NCI-H2107 treated with DMSO at 0.1 percent for 48 hours (cell line): ENCODE data around the gene PHIP.
"Not testable (repeated sequence)": the region's sequence is repeated elsewhere in the genome, so short reads cannot be mapped to it uniquely, and the experiment has no call there.

ENCODE experiments used
- DNase-seq: peaks from one replicate; lab custom pipeline; 2025; ENCODE audit not compliant: unreplicated experiment; lab: John Stamatoyannopoulos, UW

PHIP gene

DNA sequence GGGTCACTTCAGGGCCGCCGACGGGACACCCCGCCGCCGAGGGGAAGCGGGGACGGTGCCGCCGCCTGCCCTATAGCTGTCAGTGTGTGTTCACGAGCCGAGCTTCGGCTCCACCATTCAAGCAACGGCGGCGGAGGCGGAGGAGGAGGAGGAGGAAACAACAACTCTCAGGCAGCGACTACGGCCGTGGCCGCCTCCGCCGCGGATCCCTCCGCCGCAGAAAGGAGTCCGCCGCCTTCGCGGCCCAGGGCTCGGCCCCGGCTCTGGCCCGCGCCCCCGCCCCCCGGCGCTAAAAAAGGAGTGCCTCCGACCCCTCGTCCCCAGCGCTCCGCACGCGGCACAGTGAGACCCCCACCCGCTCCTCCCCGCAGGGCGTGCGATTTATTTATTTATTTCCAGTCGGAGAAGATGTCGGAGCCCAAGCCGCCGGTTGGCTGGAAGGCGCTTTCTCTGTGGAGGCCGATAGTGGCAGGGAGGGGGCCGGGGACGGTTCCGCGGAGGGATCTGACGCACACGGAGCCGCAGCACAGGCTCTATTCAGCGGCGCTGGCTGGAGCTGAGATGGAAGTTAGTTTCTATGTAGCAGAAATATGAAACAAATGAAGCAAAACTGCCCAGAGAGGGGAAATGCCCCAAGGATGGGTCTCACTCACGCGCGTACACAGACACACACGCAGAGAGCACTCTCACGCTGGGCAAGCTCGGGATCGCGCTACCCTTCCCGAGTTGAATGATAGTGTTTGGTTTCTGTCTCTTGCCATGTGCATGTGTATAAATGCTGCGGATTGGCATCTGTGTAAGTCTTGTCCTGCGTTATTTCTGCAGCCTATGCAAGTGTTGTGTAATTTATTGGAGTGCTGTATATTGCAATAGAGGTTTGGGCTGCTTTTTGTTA is at the start of gene PHIP:
PHIP (minus strand) TSS at position 180 of the 895 bp plus-strand sequence. CDS start 186 bp downstream, outside the sequence.
- DNase-seq = peak; percentile 80

GRCh38 chr6:79127660-79128059 is 49.6 kb upstream of the PHIP start:
- DNase-seq = no peak

DNA sequence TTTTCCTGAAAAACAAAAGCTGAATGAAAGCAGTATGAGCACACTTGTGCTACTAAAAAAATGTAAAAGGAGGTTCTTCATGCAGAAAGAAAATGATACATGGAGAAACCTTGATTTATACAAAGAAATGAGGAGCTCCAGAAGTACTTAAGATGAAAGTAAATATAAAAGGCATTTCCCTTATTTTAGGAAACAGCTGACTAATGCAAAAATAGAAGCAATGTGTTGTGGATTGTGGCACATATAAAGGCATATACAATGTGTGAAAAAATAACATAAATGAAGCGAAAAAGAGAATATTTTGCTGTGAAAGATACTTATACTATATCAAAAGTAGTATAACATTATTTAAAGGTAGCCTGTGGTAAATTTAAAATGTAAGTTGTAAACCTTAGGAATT is 41.2 kb upstream of the PHIP start:
- no peak for DNase-seq

- no peak for DNase-seq
These were observed 39.7 kb upstream of the PHIP start for GRCh38 chr6:79117752-79118151.

DNA sequence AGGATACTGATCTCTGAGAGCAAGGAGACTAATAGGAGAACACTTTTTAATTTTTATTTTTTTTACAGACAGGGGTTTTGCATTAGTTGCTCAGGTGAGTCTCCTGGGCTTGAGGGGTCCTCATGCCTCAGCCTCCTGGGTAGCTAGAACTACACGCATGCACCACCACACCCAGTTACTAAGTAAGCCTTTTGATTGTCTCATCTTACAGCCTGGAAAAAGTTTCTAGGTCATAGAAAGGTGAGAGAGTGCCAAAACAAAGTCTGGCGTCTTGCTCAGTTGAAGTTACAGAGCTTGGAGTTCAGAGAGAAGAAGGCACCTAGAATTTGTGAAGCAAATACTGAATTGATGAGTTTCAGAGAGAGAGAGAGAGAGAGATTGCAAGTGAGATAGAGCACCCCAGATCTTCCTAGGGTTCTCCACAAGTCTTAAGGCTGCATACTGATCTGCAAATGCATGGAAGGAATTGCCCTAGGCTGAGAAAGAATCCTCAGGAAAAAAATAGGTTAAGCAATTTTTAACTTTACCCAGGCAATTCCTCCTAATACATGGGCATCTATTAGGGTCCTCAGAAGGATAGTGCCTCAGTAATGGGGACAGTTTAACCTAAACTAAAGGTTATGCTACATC is 37.6 kb upstream of the PHIP start:
- DNase-seq = no peak

DNA sequence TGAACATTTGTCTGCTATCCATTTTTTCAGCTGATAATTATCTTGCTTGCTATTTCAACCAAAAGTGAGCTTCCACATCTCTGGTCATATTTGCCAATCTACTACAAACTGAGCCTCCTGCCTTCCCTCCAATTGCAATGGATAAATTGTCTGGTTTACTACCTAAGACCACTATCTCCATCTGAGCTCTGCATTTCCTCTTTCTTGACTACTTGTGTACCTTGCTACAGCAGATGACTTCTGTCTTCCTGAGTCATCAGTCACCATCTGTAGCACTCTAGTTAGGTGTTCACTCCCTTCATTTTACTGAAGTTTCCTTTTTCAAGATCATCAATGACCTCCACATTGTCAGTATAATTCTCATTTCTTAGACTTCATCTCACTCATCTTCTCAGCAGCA is 33.5 kb upstream of the PHIP start:
- DNase-seq = no peak

GRCh38 chr6:79101164-79101563 is 23.1 kb upstream of the PHIP start:
- no peak for DNase-seq

GRCh38 chr6:79100304-79100703 is 22.2 kb upstream of the PHIP start:
- DNase-seq = no peak

GRCh38 chr6:79094938-79095337 is 16.9 kb upstream of the PHIP start:
- DNase-seq = no peak

GRCh38 chr6:79091801-79092200 is 13.7 kb upstream of the PHIP start:
- DNase-seq = not testable (repeated sequence)

DNA sequence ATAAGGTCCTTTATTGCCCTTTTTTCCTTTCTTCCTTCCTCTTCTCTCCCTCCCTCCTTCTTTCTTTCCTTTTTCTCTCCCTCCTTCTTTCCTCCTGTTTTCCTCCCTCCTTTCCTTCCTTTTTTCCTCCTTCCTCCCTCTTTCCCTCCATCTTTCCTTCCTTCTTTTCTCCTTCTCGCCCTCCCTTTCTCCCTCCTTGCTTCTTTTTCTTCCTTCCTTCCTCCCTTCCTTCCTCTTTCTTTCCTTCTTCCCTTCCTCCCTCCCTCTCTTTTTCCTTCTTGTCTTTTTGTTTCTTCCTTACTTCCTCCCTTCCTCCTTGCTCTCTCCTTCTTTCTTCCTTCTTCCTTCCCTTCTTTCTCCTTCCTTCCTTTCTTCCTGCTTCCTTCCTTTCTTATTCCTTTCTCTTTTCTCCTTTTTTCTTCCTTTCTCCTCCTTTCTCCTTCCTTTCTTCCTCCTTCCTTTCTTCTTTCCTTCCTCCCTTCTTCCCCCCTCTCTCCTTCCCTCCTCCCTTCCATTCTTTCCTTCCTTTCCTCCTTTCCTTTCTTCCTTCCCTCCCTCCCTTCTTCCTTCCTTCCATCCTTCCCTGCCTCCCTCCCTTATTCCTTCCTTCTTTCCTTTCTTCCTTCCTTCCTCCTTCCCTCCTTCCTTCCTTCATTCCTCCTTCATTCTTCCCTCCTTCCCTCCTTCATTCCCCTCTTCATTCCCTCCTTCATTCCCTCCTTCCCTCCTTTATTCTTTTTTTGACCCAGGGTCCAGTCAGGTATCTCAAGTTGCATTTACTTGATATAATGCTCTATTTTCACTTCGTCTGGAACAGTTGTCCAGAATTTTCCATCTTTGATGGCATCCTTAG is 11.7 kb upstream of the PHIP start:
- no peak for DNase-seq

DNA sequence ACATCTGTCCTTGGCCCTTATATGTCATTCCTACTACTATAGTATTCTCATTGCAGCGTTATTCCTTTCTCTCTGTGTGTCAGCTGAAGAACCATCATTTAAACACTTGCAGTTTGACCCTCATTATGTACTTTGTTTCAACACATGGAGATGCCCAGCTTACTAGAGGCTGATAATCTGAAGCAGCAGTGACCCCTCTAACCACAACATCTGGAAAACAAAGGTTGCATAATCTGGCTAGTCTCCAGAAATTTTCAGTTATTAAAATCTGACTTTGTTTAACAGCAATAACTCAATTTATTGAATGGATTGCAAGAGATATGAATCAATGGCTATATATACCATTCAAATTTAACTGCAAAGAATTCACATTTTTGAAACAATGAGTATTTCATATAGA is 6.6 kb upstream of the PHIP start:
- DNase-seq = no peak

DNA sequence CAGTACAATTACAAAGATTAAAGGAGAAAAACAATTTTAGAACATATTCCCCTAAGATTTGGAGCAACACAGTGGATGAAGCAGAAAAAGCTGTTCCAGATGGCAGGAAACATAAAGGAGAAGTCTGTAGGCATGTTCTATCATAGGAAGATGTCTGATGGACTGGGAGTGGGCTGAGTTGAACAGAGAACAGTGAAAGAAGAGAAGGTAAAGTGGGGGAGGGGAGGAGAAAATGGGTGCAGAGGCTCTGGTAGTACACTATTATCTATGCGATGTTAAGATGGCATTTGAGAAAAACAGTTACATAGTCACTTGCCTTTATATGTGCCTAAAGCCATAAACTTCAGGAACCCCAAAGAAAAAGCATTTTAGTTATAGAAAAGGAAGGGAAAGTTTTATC is 4.2 kb upstream of the PHIP start:
- DNase-seq = peak; percentile 6

DNA sequence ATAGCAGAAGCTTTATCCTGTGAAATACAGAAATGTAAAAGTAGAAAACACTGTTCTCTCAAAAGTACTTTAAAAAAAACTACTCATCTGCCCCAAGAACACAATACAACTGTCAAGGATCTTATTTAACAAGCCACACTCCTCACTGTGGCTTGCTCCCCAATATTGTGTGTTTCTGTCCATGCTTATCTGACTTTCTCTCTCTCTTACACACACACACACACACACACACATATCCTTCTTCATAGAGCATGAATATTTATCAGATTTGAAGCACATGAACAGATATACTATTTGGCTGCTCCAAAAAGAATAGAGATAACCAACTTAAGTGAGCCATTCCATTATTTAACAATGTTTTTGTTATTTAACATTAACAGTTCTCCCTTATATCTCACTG is 3.6 kb upstream of the PHIP start:
- no peak for DNase-seq

DNA sequence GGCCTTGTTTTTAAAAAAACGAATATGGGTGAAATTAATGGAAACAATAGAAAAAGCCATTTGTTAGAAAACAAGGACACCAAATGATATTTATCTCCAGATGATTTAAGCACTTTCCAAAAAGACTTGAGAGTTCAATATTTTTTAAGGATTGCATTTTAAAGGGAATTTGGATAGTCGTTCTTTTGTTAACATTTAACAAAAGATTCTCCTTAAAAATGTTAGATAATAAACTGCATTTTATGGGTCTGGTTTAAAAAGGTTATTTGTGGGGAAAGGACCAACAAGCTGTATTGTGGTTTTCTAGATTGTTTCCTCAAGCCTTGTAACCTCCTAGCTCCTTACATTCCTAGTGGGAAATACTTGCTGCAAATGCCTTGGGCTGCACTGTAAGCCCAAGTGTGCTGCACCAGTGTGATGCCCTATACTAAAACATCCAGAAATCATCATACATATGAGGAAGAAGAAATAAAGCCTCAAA is 1.5 kb upstream of the PHIP start:
- DNase-seq = peak; percentile 11

DNA sequence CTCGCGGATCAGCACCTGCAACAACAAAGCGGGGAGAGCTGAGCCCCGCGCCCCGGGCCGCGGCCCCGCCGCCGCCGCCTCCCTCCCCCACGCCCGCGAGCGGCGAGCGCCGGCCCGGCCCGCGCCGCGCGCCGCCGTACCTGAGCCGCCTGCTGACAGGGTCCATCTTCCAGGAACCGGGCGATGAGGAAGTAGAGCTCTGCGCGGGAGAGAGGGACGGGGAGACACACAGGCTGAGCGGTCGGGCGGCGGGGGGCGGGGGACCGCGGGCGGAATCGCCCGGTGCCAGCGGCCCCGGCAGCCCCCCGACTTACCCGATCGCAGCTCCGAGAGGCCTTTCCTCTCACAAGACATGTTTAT is 359 bp downstream of the PHIP start:
- DNase-seq = peak; percentile 36

DNA sequence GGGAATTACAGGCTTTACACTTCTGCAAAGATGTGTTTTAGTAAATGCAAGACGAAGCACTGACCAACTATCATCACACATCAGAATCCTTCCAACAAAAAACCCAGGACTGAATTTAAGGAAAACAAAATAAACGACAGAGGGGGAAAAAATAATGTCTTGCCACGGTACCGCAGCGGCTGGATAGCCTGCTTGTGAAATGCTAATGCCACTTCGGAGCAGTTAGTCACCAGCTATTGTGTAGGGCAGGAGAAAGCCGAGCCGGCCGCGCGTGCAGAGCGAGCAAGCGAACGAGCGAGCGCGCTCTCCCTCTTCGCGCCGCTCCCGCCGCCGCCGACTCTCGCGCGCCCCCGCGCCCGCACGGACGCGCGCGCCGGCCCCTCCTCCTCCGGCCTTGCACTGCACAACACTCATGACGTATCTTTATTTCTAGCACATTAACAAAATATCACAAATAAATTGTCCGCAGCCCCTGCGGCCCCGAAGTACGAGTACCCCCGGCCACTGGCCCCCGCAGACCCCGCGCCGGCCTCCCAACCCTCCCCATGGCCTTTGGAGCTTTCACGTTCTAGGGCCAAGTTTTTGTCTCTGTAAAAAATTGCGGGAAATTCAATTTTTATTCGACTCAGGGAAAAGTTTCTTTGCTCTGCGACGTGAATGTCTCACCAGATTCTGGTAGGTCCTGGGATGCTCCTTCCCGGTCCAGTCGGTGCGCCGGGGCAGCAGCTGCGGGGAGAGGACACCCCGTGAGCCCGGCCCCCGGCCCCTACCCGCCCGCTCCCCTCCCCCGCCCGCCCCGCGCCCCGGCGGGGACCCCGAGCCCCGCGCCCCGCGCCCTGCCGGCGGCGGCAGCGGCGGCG is 1.0 kb downstream of the PHIP start:
- DNase-seq = peak; percentile 86

DNA sequence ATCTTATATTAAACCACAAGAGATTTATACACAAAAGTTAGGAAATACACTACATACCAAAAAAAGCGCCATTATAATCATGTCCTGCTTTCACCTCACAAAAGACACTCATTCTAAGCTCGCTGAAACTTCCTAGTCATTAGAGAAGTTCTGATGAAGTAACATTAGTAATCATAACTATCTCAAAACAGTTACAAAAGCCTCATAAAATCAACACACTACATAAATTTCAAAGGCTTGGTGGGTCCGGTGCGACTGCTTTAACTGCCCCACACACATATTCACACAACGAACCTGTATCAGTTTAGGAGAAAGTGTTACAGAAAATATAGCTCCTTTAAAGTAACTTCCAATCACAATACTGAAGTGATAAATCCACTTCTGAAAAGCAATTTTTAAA is 1.9 kb downstream of the PHIP start:
- peak; percentile 37 for DNase-seq

DNA sequence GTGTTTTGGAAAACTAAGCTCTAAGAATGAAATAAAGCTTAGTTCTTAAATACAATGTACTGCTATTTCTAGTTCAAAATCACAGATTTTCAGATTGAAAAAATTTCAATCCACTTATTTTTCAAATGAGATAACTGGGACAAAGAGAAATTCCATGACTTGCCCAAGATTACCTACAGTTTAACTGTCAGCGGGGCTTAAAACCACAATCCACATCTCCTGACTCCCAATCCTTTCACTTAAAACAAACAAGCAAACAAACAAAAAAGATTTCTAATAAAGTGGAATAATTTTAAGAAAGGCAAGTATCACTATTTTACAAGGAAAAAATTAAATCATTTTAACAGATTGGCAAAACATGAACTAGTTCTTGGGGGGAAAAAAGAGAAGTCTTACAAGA is 4.2 kb downstream of the PHIP start:
- no peak for DNase-seq

DNA sequence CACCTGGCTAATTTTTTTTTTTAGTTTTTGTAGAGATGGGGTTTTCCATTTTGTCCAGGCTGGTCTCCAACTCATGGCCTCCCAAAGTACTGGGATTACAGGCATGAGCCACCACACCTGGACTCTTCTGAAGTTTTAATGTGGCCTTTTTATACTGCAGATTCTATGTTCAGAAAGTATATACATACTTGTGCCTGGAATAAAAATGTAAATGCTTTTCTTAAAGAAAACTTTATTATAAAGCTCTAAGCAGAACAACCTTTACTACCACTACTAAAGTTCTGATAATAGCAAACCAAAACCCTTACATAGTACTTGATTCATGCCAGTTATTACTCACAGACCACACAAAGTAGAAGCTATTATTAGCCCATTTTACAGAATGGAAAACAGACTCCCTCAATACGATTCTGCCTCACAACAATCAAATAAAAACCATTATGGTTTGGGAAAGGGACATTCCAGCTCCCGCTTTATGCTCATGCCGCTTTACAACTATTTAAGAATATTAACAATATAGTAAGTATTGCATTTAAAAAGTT is 5.3 kb downstream of the PHIP start:
- no peak for DNase-seq
